Left hindlimb (tissue), 1 donor: ENCODE measurements around the gene MEGF6.

Experiments
- DNase-seq: peaks from one replicate; pipeline ENCODE4 v3.0.0-alpha.2; 2018

The MEGF6 gene

DNA sequence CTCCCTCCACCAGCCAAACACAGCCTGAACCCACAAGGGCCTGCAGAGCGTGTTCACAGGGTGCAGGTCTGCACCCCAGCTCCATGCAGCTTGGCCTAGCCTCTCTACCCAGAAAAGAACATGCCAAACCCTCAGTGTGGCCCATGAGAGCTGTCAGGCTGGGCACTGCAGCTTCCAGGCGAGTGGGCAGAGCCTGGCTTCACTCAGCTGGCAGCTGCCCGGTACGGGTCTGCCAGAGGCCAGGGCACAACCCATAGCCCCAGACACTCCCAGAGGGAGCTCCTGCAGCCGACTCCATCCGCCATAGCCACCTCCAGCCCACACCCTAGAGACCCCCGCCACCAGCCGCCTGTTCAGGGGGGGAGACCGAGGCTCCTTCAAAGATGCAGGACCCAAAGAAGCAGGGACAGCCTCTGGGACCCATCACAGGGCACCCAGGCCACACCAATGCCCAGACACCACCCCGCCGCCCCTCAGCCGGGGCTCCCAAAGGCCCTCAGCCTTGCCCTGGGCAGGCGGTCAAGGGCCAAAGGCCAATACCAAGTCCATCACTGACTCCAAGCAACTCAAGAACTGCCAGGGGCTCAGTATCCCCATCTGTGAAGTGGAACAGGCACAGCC lies 42.4 kb downstream of the MEGF6 start:
- no peak for DNase-seq

DNA sequence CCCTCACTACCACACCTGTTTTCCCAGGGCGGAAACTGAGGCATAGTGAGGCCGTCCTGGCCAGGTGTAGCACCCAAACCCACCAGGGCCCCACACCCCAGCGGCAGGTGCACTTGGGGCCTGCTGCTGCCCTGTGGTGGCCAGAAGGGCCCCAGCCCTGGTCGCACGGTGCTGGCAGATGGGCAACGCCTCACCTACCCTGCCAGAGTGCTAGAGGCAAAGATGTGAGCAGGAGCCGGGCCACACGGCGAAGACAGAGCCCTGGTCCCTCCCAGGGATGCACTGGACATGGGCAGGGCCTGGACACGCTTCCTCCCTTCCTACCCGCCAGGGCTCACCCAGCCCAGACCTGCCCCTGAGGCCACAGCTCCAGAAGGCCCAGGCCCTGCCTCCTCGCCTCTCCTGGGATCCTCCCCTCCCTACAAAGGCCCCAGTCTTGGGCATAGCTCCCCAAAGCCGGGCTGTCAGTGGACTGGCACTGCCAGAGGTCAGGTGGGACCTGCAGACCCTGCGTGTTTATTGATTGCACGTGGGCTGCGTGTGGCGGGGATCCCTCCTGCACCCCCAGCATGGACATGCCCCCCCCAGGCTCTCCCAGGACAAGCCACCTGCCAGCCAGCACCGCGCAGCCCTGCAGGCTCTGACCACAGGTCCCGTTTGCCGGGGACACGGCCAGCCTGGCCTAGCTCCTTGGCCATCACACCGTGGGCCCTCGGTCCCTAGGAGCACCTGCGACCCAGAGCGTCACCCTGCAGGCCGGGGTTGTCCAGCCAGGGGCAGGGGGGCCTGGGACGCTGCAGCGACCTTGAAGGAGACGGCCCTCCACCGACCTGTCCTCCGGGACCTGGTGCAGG lies 44.1 kb downstream of the MEGF6 start:
- no peak for DNase-seq

GRCh38 chr1:3566003-3566885 lies 45.1 kb downstream of the MEGF6 start:
- no peak for DNase-seq

DNA sequence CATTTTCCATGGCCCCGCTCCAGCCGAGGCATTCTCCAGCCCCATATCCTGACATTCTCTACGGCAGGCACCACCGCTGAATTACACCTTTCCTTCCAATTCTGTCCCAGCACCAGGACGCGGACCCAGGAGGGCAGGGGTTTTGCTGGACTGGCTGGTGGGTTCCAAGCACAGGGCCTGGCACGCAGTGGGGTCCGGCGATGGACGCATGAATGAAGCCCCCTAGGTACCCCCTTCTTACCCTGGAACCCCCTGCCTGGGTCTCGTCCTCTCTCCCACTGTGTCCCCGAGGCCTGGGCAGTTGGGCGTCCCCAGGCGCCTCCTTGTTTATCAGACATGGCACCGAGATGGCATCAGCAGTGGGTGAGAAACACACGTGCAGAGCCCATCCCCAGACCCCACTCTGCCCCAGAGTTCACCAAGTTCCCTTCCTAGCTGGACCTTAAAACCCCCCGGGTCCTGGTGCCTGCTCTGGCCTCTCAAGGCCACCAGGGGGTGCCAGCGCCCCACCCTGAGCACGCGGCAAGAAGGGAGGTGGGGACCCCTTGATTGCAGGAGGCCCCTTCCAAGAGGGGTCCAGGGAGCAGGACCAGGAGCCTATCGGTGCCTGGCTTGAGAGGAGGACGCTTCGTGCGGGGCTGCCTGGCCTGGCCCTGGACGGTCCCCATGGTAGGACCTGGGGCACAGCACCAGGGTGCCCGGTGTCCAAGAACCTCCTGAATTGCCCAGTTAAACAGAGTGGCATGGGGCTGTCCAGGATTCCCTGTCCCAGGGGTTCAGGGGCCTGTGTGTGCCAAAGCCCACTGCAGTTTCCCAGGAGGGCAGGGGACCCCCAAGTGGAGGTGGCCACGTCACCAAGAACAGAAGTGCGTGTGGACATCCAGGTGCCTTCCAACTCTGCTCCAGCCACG lies 46.1 kb downstream of the MEGF6 start:
- DNase-seq, result no peak

- DNase-seq, result no peak
These were observed 47.7 kb downstream of the MEGF6 start for GRCh38 chr1:3563610-3564009.

DNA sequence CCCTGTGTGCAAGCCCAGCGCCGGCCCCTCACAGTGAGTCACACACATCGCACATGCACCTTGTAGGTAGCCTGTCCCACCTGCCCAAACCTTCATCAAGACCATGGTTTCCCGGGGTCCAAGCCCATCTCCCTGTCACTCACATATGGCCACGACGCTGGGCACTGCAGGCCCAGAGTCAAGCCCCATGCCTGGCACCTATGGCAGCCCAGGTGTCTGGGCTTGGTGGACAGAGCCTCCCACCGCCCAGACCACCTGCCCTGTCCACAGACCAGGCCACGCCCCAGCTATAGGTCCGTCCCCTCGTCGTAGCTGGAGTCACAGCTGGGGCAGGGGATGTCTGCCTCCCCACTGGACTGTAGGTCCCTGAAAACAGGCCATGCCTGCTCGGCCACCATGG lies 48.2 kb downstream of the MEGF6 start:
- no peak for DNase-seq

DNA sequence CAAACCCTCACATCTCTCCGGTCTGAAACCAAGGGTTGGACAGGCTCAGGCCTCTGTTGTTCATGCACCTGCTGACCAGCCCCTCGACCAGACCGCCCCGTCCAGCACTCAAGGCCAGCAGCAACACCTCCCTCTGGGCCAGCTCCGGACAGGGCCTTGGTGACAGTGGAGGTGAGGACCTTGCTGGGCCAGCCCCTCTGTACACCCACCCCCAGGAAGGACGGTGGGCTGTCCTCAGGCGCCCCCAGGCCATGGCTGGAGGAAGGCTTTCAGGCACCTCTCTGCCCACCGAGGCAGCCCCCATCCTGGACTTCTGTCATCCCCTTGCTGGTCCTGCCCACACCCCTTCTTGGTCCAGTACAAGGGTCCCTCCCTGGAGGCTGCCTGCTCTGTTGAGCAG lies 48.6 kb downstream of the MEGF6 start:
- DNase-seq, result no peak

DNA sequence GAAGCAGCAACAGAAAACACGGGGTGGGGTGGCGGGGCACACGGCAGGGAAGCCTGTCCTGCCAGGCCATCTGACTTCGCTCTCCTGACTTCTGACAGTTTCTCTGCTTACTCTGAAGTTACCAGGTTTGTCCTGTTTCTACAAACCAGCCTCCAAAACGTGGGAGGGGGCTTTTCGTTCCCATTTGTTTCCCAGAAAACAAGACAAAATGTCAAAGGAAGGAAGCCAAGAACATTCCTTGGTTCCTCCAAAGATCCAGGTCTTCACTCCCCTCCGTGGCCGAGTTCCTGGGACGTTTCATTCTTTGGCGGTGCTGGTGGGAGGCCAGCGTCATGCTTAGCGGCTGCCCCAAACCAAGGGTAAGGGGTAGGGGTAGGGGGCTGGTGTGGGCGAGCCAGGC lies 49.6 kb downstream of the MEGF6 start:
- DNase-seq, result no peak

- DNase-seq, result no peak
These were observed 50.3 kb downstream of the MEGF6 start for GRCh38 chr1:3560981-3561380.

DNA sequence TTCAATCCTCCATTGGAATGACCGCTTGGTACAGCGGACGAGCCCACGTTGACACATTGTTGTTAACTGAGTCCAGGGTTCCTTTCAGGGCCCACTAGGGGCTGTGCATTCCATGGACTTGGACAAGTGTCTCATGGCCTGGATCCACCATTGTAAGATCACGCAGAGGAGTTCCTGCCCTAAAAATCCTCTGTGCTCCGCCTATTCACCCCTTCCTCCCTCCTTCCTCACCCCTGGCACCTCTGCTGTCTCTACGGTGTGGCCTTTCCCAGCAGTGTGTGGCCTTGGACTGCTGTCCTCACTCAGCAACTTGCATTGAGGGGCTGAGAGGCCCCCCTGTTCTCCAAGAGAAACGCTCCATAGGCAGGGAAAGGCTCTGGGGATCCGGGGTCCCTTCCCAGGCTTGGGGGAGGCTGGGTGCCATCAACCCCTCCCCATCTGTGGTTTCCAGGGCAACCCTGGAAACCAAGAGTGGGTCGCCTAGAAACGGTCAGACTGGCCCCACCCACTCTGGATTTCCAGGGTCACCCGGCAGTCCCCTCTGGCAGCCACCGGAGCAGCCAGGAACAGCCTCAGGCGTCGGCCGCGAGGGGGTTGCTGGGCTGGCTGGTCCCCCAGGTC lies 50.9 kb downstream of the MEGF6 start:
- no peak for DNase-seq

- no peak for DNase-seq
These were observed 53.1 kb downstream of the MEGF6 start for GRCh38 chr1:3558036-3558726.

- DNase-seq, result no peak
These were observed 53.9 kb downstream of the MEGF6 start for GRCh38 chr1:3557366-3557765.

DNA sequence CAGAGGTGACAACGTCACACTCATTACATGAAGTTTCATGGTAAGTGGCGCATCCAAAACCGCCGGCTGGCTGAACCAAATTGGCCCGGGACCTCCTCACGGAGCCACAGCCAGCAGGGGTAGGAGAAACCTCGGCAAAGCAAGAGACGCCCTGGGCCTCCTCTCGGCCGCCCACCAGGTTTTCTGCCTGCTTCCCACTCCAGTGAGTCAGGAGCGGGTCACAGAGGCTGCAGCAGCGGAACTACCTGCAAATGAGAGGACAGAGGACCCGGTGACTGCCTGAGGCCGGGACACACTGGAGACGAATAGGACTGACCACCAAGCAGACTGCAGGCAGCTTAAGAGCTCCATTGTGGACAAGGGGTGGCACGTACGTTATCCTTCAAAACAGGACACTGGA lies 55.0 kb downstream of the MEGF6 start:
- DNase-seq, result no peak

DNA sequence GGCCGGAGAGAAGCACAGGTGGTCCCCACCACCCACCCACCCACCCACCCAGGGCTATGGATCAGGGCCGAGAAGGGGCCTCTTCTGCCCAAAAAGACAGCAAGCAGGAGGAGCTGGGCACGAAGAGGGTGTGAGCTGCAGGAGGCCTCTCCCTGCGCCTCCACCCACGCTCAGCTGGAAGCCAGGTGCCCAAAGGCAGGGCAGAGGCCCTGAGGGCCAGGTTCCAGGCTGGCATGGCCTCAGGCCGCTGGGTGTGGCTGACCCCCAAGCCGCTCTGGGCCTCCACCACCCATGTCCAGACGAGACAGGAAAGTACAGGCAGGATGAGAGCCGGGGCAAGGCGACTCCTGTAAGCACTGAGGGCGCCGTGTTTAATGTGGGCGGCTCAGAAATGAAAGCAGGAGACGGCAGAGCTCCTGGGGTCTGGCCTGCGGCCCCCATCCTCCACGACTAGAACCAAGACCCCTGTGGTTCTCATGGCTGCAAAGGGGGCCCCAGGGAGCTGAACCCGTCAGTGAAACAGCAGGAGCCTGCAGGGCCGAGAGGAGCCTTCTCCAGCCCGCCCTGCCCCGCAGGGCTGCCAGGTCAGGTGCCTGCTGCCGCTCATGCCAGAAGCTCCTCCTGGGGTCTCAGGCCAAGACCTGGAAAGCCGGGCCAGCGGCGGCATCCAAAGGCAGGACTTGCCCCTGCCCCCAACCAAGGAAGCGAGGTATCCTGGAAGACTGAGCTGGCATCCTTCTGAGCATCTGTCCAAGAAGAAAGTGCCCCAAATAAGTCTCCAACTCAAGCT lies 56.0 kb downstream of the MEGF6 start:
- no peak for DNase-seq

GRCh38 chr1:3553940-3554223 lies 57.4 kb downstream of the MEGF6 start:
- no peak for DNase-seq

DNA sequence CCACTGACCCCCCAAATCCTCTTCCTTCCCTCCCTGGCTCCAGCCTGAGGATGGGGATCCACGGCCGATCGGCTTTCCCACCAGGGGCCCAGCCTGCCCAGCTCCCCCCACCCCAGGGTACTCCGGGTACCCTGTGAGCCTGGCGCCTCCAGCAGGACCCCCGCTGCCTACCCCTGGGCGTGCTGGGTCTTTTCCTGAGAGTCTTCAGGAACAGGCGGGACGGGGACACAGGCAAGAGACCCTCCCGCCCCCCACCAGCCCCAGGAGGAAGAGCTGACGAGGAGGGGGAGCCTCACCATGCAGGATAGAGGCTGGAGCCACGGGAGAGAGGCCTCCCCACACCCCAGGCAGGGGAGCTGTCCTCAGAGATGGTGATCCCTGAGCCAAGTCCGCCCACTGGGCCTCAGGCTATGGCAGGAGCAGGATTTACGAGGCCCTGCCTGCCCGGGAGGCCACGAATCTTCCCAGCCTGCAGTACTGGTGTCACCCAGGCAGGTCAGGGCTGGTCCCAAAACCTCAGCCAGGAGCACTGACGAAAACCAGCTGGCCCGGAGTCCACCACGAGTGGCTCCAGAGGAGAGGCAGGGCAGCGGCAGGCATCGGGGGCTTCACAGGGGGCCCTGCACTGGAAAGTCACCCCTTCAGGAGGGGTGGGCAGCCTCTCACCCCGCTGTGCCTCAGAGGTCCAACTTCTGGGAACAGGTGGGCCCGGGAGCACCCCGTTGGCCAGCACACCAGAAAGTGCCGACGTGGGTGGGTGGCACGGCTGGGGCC lies 58.0 kb downstream of the MEGF6 start:
- DNase-seq, result no peak

DNA sequence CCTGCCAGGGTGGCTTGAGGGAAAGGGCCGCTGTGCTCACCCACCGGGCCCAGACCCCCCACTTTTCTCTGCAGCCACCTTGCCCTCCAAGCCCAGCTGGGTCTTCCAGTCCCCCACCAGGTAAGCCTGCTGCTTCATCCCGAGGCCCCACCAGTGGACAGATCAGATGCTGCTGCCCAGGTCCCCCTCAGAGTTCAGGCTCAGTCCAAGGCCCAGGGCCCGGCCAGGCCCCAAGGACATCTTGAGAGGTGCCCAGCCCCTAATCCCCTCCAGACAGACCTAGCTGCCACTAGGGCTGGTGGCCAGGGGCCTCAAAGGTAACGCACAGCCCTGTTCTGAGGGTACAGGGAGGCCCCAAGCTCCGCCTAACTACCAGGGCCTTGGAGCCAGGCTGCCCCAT lies 58.6 kb downstream of the MEGF6 start:
- no peak for DNase-seq

DNA sequence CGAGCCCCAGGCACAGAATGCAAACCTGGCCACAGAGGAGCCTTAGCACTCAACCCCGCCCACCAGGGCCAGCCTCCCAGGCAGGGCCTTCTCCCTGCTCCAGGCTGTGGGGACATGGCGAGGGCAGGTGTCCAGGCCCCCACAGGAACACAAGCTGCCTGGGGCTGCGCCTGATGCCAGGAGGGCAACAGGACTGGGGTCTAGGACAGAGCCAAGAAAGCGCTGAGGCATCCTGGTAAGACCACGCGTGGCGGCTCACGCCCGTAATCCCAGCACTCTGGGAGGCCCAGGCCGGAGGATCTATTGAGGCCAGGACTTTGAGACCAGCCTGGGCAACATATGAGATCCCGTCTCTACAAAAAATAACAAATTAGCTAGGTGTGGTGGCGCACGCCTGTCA lies 59.1 kb downstream of the MEGF6 start:
- no peak for DNase-seq

- no peak for DNase-seq
These were observed 59.6 kb downstream of the MEGF6 start for GRCh38 chr1:3551711-3552110.

DNA sequence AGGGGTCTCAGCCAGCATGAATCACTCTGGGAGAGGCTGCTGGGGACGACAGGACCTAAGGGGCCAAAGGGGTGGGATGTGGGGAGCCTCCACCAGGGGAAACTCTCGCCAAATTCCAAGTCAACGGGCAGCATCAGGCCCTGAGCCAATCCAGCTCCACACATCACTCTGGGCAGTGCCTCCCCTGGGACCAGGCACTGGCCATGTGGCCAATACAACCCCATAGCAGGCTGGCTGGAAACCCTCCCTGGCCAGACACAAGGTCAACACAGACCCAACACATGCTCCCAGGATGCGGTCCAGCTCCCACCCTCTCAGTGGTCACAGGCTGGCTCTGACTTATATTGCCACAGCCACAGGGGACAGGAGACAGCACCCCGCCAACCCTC lies 60.0 kb downstream of the MEGF6 start:
- no peak for DNase-seq
